B cell (primary cell): ENCODE data around the gene SLC13A3.
A peak's percentile ranks its signal among the peaks of the same experiment; 100 is the strongest.

Source experiments
- CTCF ChIP-seq: fragments of 200-600 bp; IDR thresholded peaks from one replicate; pipeline ENCODE4 v1.8.0; 2022; ENCODE audit warnings: antibody characterized with exemption, mild to moderate bottlenecking
- EZH2 ChIP-seq: IDR thresholded peaks from 2 replicates; pipeline ENCODE4 v1.6.1; 2012; ENCODE audit warnings: borderline replicate concordance, low read depth, mild to moderate bottlenecking, moderate library complexity, low read length; ENCODE audit not compliant: insufficient read depth, poor library complexity, severe bottlenecking

GRCh38 chr20:46689082-46689753 lies 38.0 kb upstream of the SLC13A3 start, which contains the start of gene TP53RK:
- peak; percentile 34 for TF ChIP-seq CTCF
- TF ChIP-seq EZH2 = no peak
